SJSA1 (cell line): ENCODE results near the gene PLAC1. TPM values are rescaled to one million over a fixed set of nuclear protein-coding genes. Genes with fewer than 3 reads are reported as not detected.

Experiments
- DNase-seq, 2 experiments: peaks; one replicate each; pipeline ENCODE4 v3.0.0-alpha.2; 2015 to 2020; ENCODE audit warnings: low spot score in 2 of 2, low read depth in 1 of 2
- H3K27ac ChIP-seq: fragments of 250-450 bp; sonication (Bioruptor Pico); 2 replicates; pipeline ENCODE4 v1.5.1; 2020; ENCODE audit warnings: mild to moderate bottlenecking, moderate library complexity
- H3K27me3 ChIP-seq: fragments of 250-450 bp; sonication (Bioruptor Pico); replicated peaks from 2 replicates; pipeline ENCODE4 v1.5.1; 2020; ENCODE audit warnings: mild to moderate bottlenecking, moderate library complexity
- H3K36me3 ChIP-seq: fragments of 250-450 bp; sonication (Bioruptor Pico); 2 replicates; pipeline ENCODE4 v1.5.1; 2020; ENCODE audit warnings: mild to moderate bottlenecking
- H3K4me1 ChIP-seq: fragments of 250-450 bp; sonication (Bioruptor Pico); replicated peaks from 2 replicates; pipeline ENCODE4 v1.6.1; 2021; ENCODE audit warnings: mild to moderate bottlenecking
- H3K4me3 ChIP-seq: fragments of 250-450 bp; sonication (Bioruptor Pico); 2 replicates; pipeline ENCODE4 v1.5.1; 2020; ENCODE audit warnings: mild to moderate bottlenecking
- H3K9me3 ChIP-seq: fragments of 250-450 bp; sonication (Bioruptor Pico); replicated peaks from 2 replicates; pipeline ENCODE4 v1.5.1; 2020; ENCODE audit warnings: mild to moderate bottlenecking
- total RNA-seq: library from RNA; depleted of rRNA; stranded (reverse); fragments of >200 nt; shearing (Covaris generic); gene quantifications from 2 replicates; pipeline ENCODE4 v1.2.3, GENCODE V29; 2014

The PLAC1 gene
- total RNA-seq, 1 experiment from 2014 or later = not detected

DNA sequence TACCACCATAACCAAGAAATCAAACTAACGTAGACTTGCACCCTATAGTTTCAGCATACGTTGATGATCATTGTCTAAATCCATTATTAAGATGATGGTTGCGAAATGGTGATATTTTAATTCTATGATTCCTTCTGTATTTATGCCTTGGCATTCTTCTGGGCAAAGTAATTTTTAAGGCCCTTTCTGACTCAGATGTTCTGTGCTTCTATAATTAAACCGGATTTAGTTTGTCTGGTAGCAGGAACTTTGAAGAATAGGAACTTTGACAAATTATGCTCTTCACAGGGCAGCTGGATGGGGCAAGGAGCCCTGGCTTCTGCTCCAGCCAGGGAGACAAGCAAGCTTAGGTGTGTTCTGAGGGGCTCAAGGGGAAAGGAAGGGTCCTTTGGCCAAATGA is 23.8 kb upstream of the PLAC1 start:
- peaks cover 8% of the 10 kb centered on the region for H3K4me1 ChIP-seq
- H3K9me3 ChIP-seq = no peaks in the 10 kb centered on the region
- no peak for DNase-seq
- H3K27ac ChIP-seq = no peak overlapping the region
- no peaks in the 10 kb centered on the region for H3K27me3 ChIP-seq
- H3K4me3 ChIP-seq = no peak overlapping the region
- no peaks in the 10 kb centered on the region for H3K36me3 ChIP-seq

- no peaks in the 10 kb centered on the region for H3K27me3 ChIP-seq
- no peaks in the 10 kb centered on the region for H3K36me3 ChIP-seq
- H3K4me1 ChIP-seq = peaks cover 23% of the 10 kb centered on the region
- no peak for DNase-seq
- H3K4me3 ChIP-seq = no peak overlapping the region
- H3K9me3 ChIP-seq = no peaks in the 10 kb centered on the region
- H3K27ac ChIP-seq = no peak overlapping the region
Measured at GRCh38 chrX:134679644-134680043, 21.4 kb upstream of the PLAC1 start.

DNA sequence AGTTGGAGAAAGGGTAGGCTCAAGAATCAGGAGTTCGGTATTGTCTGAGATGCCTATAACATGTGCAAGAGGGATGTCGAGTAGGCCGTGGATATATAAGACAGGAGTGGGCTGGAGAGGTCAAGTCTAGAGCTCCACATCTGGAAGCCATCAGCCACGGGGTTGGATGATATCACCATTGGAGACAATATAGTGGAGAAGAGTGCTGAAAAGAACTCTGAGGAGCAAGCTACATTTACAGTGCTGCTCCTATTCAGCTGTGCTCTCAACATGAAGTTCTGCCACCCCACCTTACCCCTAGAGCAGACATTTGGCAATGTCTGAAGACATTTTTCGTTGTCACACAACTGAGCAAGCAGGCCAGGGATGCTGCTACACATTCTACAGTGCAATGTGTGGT is 20.9 kb upstream of the PLAC1 start:
- Histone ChIP-seq H3K4me1 (peaks cover 23% of the 10 kb centered on the region), H3K9me3 (no peaks in the 10 kb centered on the region), H3K36me3 (no peaks in the 10 kb centered on the region), H3K27me3 (no peaks in the 10 kb centered on the region), H3K4me3 (no peak overlapping the region), H3K27ac (no peak overlapping the region)
- no peak for DNase-seq

DNA sequence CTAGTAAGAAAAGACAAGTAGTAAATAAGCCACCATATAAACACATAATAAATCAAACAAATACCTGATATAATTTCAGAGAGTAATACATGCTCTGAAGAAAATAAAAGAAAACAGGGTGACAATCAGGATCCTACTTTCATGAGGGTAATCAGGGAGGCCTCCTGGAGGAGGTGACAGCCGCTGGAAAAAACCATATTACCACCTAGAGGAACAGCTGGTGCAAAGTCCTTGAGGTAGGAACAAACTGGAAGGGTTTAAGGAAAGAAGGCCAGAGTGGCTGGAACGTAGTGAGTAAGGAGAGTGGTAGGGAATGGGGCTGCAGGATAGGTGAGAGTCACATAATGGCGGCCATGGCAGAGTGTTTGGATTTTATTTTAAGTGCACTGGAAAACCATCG is 19.1 kb upstream of the PLAC1 start:
- Histone ChIP-seq H3K36me3 (no peaks in the 10 kb centered on the region), H3K4me3 (no peak overlapping the region), H3K27me3 (no peaks in the 10 kb centered on the region), H3K9me3 (no peaks in the 10 kb centered on the region), H3K4me1 (peaks cover 40% of the 10 kb centered on the region), H3K27ac (peak overlapping the region; percentile 93)
- no peak for DNase-seq

DNA sequence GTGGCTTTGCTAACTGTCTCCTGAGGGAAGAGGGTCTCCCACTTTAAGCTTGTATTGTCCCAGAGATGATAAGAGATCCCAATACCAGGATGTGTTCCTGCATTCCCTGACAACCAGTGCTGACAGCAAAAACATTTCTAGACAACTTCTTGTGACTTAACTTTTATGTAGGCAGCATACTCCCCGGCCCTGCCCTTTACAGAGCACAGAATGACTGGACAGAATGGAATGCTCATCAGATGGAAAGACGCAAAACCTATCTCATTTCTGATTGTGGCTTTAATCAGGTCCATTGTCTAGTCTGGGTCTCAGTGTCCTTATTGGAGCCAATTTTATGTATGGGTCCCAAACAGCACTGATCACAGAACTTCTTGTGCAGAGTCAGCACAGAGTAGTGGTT is 18.2 kb upstream of the PLAC1 start:
- H3K36me3 ChIP-seq = no peaks in the 10 kb centered on the region
- DNase-seq = peak; percentile 66 to 80
- H3K4me1 ChIP-seq = peaks cover 49% of the 10 kb centered on the region
- no peaks in the 10 kb centered on the region for H3K27me3 ChIP-seq
- H3K4me3 ChIP-seq = no peak overlapping the region
- H3K27ac ChIP-seq = peak overlapping the region; percentile 93
- H3K9me3 ChIP-seq = no peaks in the 10 kb centered on the region

- Histone ChIP-seq H3K27me3 (no peaks in the 10 kb centered on the region), H3K4me3 (no peak overlapping the region), H3K36me3 (no peaks in the 10 kb centered on the region), H3K4me1 (peaks cover 76% of the 10 kb centered on the region), H3K27ac (peak overlapping the region; percentile 100), H3K9me3 (no peaks in the 10 kb centered on the region)
- DNase-seq = no peak
Measured at GRCh38 chrX:134673123-134673522, 14.9 kb upstream of the PLAC1 start.

DNA sequence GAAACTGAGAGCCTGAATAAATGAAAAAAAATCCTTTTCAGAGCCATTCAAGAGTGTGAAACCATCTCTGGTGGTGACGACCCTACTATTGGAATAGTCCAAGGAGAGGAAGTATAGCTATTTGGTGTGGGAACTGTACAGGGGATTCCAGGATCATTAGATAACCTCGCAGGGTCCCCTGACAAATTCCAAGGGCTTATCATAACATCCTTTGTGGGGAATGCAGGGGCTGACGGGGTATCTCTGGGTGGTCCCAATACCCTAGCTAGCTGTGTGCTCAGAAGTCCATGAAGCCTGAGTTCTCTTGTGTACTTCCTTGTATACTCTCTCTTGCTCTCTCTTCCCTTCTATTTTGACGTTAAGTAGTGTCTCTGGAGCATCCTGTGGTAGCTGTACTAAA is 13.8 kb upstream of the PLAC1 start:
- Histone ChIP-seq H3K4me3 (no peak overlapping the region), H3K4me1 (peaks cover 76% of the 10 kb centered on the region), H3K9me3 (no peaks in the 10 kb centered on the region), H3K27ac (peak overlapping the region; percentile 100), H3K27me3 (no peaks in the 10 kb centered on the region), H3K36me3 (no peaks in the 10 kb centered on the region)
- DNase-seq = peak; percentile 54 to 60

DNA sequence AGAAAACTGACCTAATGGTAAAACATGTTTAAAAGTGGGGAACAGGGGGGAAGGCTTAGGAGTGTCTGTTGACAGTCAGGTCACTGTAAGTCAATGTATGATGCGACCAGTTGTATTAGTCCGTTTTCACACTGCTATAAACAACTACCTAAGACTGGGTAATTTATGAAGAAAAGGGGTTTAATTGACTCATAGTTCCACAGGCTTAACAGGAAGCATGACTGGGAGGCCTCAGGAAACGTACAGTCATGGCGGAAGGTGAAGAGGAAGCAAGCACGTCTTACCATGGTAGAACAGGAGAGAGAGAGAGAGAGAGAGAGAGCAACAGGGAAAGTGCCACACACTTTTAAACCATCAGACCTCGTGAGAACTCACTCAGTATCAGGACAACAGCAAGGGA is 13.0 kb upstream of the PLAC1 start:
- Histone ChIP-seq H3K9me3 (no peaks in the 10 kb centered on the region), H3K4me1 (peaks cover 68% of the 10 kb centered on the region), H3K27ac (peak overlapping the region; percentile 100), H3K4me3 (no peak overlapping the region), H3K36me3 (no peaks in the 10 kb centered on the region), H3K27me3 (no peaks in the 10 kb centered on the region)
- peak in 1 of 2 experiments; percentile 11 for DNase-seq

DNA sequence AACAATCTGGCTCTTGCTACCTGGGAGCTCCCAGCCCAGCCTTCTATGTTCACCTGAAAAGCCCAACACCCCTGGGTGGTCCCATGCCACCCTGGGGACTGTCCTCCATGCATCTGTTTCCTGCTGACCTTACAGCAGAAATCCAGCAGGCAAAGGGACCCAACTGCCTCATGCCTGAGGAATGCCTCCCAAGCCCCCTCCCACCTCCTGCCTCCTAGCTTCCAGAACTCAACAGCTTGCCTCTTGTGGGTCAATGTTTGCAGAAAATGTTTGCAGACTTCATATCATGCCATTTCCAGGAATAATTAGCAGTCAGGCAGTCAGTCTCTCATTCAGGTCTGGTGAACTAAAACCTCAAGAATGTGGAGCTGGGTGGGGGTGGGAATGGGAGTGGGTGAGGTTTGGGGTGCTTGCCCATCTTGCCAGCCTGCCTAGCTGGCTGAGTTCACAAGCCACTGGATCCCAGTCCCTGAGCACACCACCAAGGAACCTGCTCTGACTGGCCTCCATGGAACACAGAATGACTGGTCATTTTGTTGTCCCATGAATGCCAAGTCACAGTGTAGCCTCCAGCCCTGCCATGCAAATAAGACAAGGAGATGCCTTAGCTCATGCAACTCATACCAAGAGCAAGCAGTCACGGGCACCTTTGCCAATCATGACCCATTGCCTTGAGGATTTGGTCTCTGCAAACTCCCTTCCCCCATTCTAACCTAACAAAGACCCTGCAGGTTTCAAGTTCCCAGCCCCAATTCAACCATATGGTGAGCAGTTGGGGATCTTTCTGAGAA is 12.1 kb upstream of the PLAC1 start:
- H3K27me3 ChIP-seq = no peaks in the 10 kb centered on the region
- no peaks in the 10 kb centered on the region for H3K9me3 ChIP-seq
- peak overlapping the region; percentile 100 for H3K27ac ChIP-seq
- no peaks in the 10 kb centered on the region for H3K36me3 ChIP-seq
- no peak overlapping the region for H3K4me3 ChIP-seq
- H3K4me1 ChIP-seq = peaks cover 61% of the 10 kb centered on the region
- peak; percentile 91 to 94 for DNase-seq

DNA sequence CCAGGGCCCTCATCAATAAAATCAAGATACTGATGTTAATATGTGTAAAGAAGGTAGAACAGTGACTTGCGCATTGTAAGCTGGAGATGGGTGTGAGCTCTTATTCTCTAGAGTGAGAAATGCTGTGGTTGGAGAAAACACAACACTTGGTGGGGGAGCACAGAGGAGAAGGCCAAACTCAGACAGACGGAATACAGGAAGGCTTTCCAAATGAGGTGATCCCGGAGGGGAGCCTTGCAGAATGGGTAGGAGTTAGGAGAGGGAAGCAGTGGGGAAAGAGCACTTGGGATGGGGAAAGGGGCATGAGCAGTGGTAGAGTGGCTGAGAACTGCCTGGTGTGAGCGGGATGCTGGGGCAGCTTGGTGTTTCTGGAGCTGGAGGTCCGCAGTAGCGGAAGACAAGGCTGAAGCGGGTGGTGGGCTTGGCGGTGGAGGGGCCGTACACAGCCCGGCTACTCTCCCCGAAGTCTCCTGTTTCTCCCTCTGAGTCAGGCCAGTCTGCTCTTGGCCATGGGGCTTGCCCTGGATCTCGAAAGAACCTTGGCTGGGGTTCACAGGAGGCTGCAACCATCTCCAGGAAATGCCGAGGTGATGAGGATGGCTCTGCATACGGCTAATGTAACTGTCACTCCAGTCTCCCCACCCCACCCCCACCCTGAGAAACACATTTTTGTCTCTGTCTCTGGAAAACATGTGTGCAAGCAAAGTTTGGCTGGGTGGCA is 11.3 kb upstream of the PLAC1 start:
- peak in 1 of 2 experiments; percentile 87 for DNase-seq
- Histone ChIP-seq H3K27ac (peak overlapping the region; percentile 100), H3K9me3 (no peaks in the 10 kb centered on the region), H3K36me3 (no peaks in the 10 kb centered on the region), H3K27me3 (no peaks in the 10 kb centered on the region), H3K4me1 (peaks cover 61% of the 10 kb centered on the region), H3K4me3 (peak overlapping the region; percentile 14)

GRCh38 chrX:134664202-134664601 is 5.9 kb upstream of the PLAC1 start:
- no peaks in the 10 kb centered on the region for H3K9me3 ChIP-seq
- no peaks in the 10 kb centered on the region for H3K27me3 ChIP-seq
- H3K36me3 ChIP-seq = no peaks in the 10 kb centered on the region
- no peak overlapping the region for H3K4me3 ChIP-seq
- H3K27ac ChIP-seq = no peak overlapping the region
- no peak for DNase-seq
- H3K4me1 ChIP-seq = peaks cover 12% of the 10 kb centered on the region

DNA sequence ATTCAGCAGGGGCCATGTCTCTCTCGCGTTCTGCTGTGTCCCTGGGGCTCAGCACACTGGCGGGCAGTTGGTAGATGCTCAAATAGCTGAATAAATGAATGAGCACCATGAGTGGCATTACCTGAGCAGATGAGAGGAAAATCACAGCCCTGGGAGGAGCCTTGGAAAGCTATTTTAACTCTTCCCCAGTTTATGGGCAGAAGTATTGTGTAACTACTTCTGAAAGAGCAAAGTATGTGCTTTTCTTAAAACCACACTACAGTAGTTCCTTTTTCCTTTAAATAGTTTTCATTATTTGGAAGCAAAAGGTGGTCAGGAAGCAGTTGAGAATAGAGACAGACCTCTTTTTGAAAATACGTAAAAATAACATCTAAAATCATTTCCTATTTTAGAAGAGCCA is 3.0 kb upstream of the PLAC1 start:
- no peak overlapping the region for H3K27ac ChIP-seq
- H3K4me1 ChIP-seq = no peaks in the 10 kb centered on the region; the same call in 1 of the 2 replicates
- no peaks in the 10 kb centered on the region for H3K36me3 ChIP-seq
- no peak overlapping the region for H3K4me3 ChIP-seq
- no peak for DNase-seq
- H3K9me3 ChIP-seq = no peaks in the 10 kb centered on the region
- no peaks in the 10 kb centered on the region for H3K27me3 ChIP-seq

- Histone ChIP-seq H3K4me3 (no peak overlapping the region), H3K36me3 (no peaks in the 10 kb centered on the region), H3K9me3 (no peaks in the 10 kb centered on the region), H3K27me3 (no peaks in the 10 kb centered on the region), H3K4me1 (no peaks in the 10 kb centered on the region; the same call in 1 of the 2 replicates), H3K27ac (no peak overlapping the region)
- no peak for DNase-seq
Measured at GRCh38 chrX:134660627-134661026, 2.4 kb upstream of the PLAC1 start.

- Histone ChIP-seq H3K4me1 (no peaks in the 10 kb centered on the region; the same call in 1 of the 2 replicates), H3K9me3 (no peaks in the 10 kb centered on the region), H3K27me3 (no peaks in the 10 kb centered on the region), H3K36me3 (no peaks in the 10 kb centered on the region), H3K27ac (no peak overlapping the region), H3K4me3 (no peak overlapping the region)
- DNase-seq = no peak
Measured at GRCh38 chrX:134659761-134660160, 1.5 kb upstream of the PLAC1 start.
